H1 (cell line): ENCODE measurements around the gene LIN28B. TPM values are rescaled to one million over a fixed set of nuclear protein-coding genes. Genes with fewer than 3 reads are reported as not detected.

ENCODE experiments used
- CTCF ChIA-PET: fragments of 300-600 bp; sonication (Branson Sonifier 250); formaldehyde crosslinking; loops from one replicate; lab custom pipeline; 2021; ENCODE audit not compliant: partially characterized antibody; lab: Charles Lee
- POLR2A ChIA-PET: fragments of 300-600 bp; sonication (Branson Sonifier 250); formaldehyde crosslinking; loops from one replicate; lab custom pipeline; 2021; ENCODE audit warnings: inconsistent platforms; ENCODE audit not compliant: partially characterized antibody; lab: Charles Lee
- DNase-seq, 2 experiments: peaks; one replicate each; pipeline versions ENCODE4 v3.0.0 to v3.0.0-alpha.2; 2010 to 2022; ENCODE audit warnings: low spot score in 2 of 2, low read depth in 1 of 2, mixed read lengths in 1 of 2
- FAIRE-seq: peaks from 2 replicates; lab custom pipeline; 2011; peaks lifted over from hg19 to GRCh38; lab: Jason Lieb, UNC
- H2AFZ ChIP-seq: 2 replicates; pipeline ENCODE4 v1.8.1; 2012; ENCODE audit warnings: low read length, inconsistent platforms
- H2AK5ac ChIP-seq: 2 replicates; pipeline ENCODE4 v1.6.1; 2013; ENCODE audit warnings: low read depth, low read length
- H2BK120ac ChIP-seq: replicated peaks from 2 replicates; pipeline ENCODE3; 2013; ENCODE audit warnings: low read depth, low read length, inconsistent platforms
- H2BK12ac ChIP-seq: 2 replicates; pipeline ENCODE4 v1.6.1; 2013; ENCODE audit warnings: low read depth, low read length
- H2BK15ac ChIP-seq: 2 replicates; pipeline ENCODE4 v1.6.1; 2013; ENCODE audit warnings: low read length
- H2BK20ac ChIP-seq: 2 replicates; pipeline ENCODE4 v1.6.1; 2013; ENCODE audit warnings: low read length
- H2BK5ac ChIP-seq: 2 replicates; pipeline ENCODE4 v1.6.1; 2013; ENCODE audit warnings: low read depth, low read length
- H3K14ac ChIP-seq: 2 replicates; pipeline ENCODE4 v1.6.1; 2013; ENCODE audit warnings: inconsistent platforms; ENCODE audit not compliant: insufficient read length
- H3K18ac ChIP-seq: 2 replicates; pipeline ENCODE4 v1.6.1; 2013; ENCODE audit warnings: low read length; ENCODE audit errors: extremely low read depth
- H3K23ac ChIP-seq: 2 replicates; pipeline ENCODE4 v1.6.1; 2013; ENCODE audit warnings: inconsistent platforms; ENCODE audit not compliant: insufficient read length
- H3K23me2 ChIP-seq: 2 replicates; pipeline ENCODE4 v1.6.1; 2013; ENCODE audit warnings: low read depth, low read length
- H3K27ac ChIP-seq: 2 replicates; pipeline ENCODE4 v1.6.1; 2011; ENCODE audit warnings: low read depth, low read length, inconsistent platforms
- H3K27me3 ChIP-seq, 4 experiments: replicated peaks in 1 of 4; 1 replicate in 1 of 4; 2 replicates in 3 of 4; pipeline versions ENCODE4 v1.6.1 to v1.8.1; 2011 to 2013; ENCODE audit warnings: low read length in 3 of 4, mild to moderate bottlenecking in 3 of 4, inconsistent platforms in 2 of 4, mixed read lengths in 2 of 4, moderate library complexity in 1 of 4; ENCODE audit not compliant: control insufficient read depth in 3 of 4, insufficient read depth in 3 of 4; ENCODE audit errors: extremely low read depth in 1 of 4
- H3K36me3 ChIP-seq, 4 experiments: 2 replicates each; pipeline versions ENCODE4 v1.6.1 to v1.8.1; 2011 to 2013; ENCODE audit warnings: mild to moderate bottlenecking in 4 of 4, low read length in 3 of 4, moderate library complexity in 2 of 4, control low read depth in 1 of 4, inconsistent platforms in 1 of 4; ENCODE audit not compliant: insufficient read depth in 4 of 4, control insufficient read depth in 2 of 4
- H3K4ac ChIP-seq: replicated peaks from 2 replicates; pipeline ENCODE3; 2013; ENCODE audit warnings: low read length, low read depth, mixed read lengths, inconsistent platforms; ENCODE audit not compliant: insufficient read length
- H3K4me1 ChIP-seq, 4 experiments: replicated peaks in 1 of 4; 1 replicate in 1 of 4; 2 replicates in 3 of 4; pipeline versions ENCODE4 v1.6.1 to v1.8.1; 2011 to 2013; ENCODE audit warnings: low read length in 3 of 4, inconsistent platforms in 2 of 4, mixed read lengths in 1 of 4; ENCODE audit not compliant: insufficient read depth in 4 of 4, control insufficient read depth in 3 of 4
- H3K4me2 ChIP-seq, 2 experiments: 2 replicates each; pipeline versions ENCODE4 v1.6.1 to v1.8.1; 2011 to 2013; ENCODE audit warnings: low read depth in 2 of 2, low read length in 2 of 2, control low read depth in 1 of 2, inconsistent platforms in 1 of 2, mild to moderate bottlenecking in 1 of 2; ENCODE audit not compliant: insufficient read depth in 1 of 2
- H3K4me3 ChIP-seq, 4 experiments: fragments of 200-600, 300-600 bp in 1 of 4; sonication (generic), shearing (Covaris generic), sonication (Bioruptor Twin) in 1 of 4; 2 replicates each; pipeline versions ENCODE4 v1.5.1 to v1.8.1; 2011 to 2016; ENCODE audit warnings: low read length in 4 of 4, low read depth in 3 of 4, control low read depth in 2 of 4, inconsistent platforms in 2 of 4, mild to moderate bottlenecking in 2 of 4, mixed read lengths in 1 of 4, moderate library complexity in 1 of 4; ENCODE audit not compliant: insufficient read depth in 2 of 4; ENCODE audit errors: extremely low read depth in 1 of 4
- H3K56ac ChIP-seq: replicated peaks from 2 replicates; pipeline ENCODE3; 2013; ENCODE audit warnings: low read depth, mild to moderate bottlenecking, mixed read lengths, low read length, inconsistent platforms; ENCODE audit not compliant: insufficient read length
- H3K79me1 ChIP-seq: 2 replicates; pipeline ENCODE4 v1.6.1; 2013; ENCODE audit warnings: low read depth, low read length, control low read depth
- H3K79me2 ChIP-seq, 2 experiments: 2 replicates each; pipeline versions ENCODE4 v1.6.1 to v1.8.1; 2012 to 2013; ENCODE audit warnings: low read length in 2 of 2, mild to moderate bottlenecking in 2 of 2, inconsistent platforms in 1 of 2; ENCODE audit not compliant: insufficient read depth in 2 of 2, control insufficient read depth in 1 of 2
- H3K9ac ChIP-seq, 4 experiments: replicated peaks in 1 of 4; 1 replicate in 1 of 4; 2 replicates in 3 of 4; pipeline versions ENCODE4 v1.6.1 to v1.8.1; 2011 to 2013; ENCODE audit warnings: low read depth in 3 of 4, low read length in 3 of 4, control low read depth in 2 of 4, mild to moderate bottlenecking in 2 of 4, moderate library complexity in 2 of 4, inconsistent platforms in 1 of 4; ENCODE audit errors: extremely low read depth in 1 of 4
- H3K9me3 ChIP-seq, 2 experiments: 2 replicates each; pipeline versions ENCODE4 v1.6.1 to v1.8.1; 2012 to 2013; ENCODE audit warnings: mild to moderate bottlenecking in 2 of 2, moderate library complexity in 2 of 2, control low read depth in 1 of 2, inconsistent platforms in 1 of 2, low read depth in 1 of 2, low read length in 1 of 2, mixed read lengths in 1 of 2; ENCODE audit not compliant: insufficient read depth in 2 of 2
- H4K20me1 ChIP-seq, 2 experiments: replicated peaks in 1 of 2; 2 replicates each; pipeline versions ENCODE3 to v1.8.1; 2011 to 2013; ENCODE audit warnings: inconsistent platforms in 2 of 2, low read length in 2 of 2, mild to moderate bottlenecking in 1 of 2; ENCODE audit not compliant: insufficient read depth in 2 of 2, control insufficient read depth in 1 of 2
- H4K5ac ChIP-seq: 2 replicates; pipeline ENCODE4 v1.6.1; 2013; ENCODE audit warnings: low read length, low read depth, mixed read lengths, inconsistent platforms; ENCODE audit not compliant: insufficient read length
- H4K8ac ChIP-seq: 2 replicates; pipeline ENCODE4 v1.8.0; 2013; ENCODE audit warnings: mild to moderate bottlenecking, moderate library complexity, low read length, inconsistent platforms; ENCODE audit not compliant: insufficient read depth; ENCODE audit errors: extremely low read depth
- H4K91ac ChIP-seq: replicated peaks from 2 replicates; pipeline ENCODE3; 2013; ENCODE audit warnings: low read length, mixed read lengths, inconsistent platforms; ENCODE audit not compliant: insufficient read length
- ASH2L ChIP-seq: fragments of 200-600, 300-600 bp; sonication (generic); IDR thresholded peaks from one replicate; pipeline ENCODE4 v1.7.1; 2017; ENCODE audit warnings: low read length
- BRCA1 ChIP-seq: IDR thresholded peaks from 2 replicates; pipeline ENCODE4 v1.6.1; 2012; ENCODE audit warnings: low read depth, low read length, improper control_type of control experiment
- CHD1 ChIP-seq: IDR thresholded peaks from 2 replicates; pipeline ENCODE4 v1.6.1; 2012; ENCODE audit warnings: low read depth, low read length, improper control_type of control experiment
- GTF2F1 ChIP-seq: IDR thresholded peaks from 2 replicates; pipeline ENCODE4 v1.6.1; 2012; ENCODE audit warnings: low read depth, low read length, improper control_type of control experiment, borderline replicate concordance
- PHF8 ChIP-seq: fragments of 200-600 bp; sonication (generic); conservative IDR thresholded peaks from 2 replicates; pipeline ENCODE4 v1.7.1; 2012; ENCODE audit warnings: low read depth, mild to moderate bottlenecking, inconsistent platforms, low read length, moderate library complexity
- RXRA ChIP-seq: IDR thresholded peaks from 2 replicates; pipeline ENCODE4 v1.6.1; 2011; ENCODE audit warnings: low read depth, mild to moderate bottlenecking, low read length, moderate library complexity; ENCODE audit not compliant: insufficient read depth
- SIN3A ChIP-seq, 2 experiments: IDR thresholded peaks in 1 of 2; conservative IDR thresholded peaks in 1 of 2; 2 replicates each; pipeline ENCODE4 v1.6.1; 2011 to 2012; ENCODE audit warnings: low read length in 2 of 2, improper control_type of control experiment in 1 of 2, low read depth in 1 of 2, mild to moderate bottlenecking in 1 of 2
- SRF ChIP-seq: IDR thresholded peaks from 2 replicates; pipeline ENCODE4 v1.6.1; 2011; ENCODE audit warnings: mild to moderate bottlenecking, low read depth, low read length, moderate library complexity
- TAF1 ChIP-seq: IDR thresholded peaks from 2 replicates; pipeline ENCODE4 v1.6.1; 2011; ENCODE audit warnings: mild to moderate bottlenecking, low read depth, low read length
- WGBS, 2 experiments: shearing (Covaris generic) in 1 of 2; methylation state at CpG; one replicate each; pipeline versions ENCODE4 v1.1.6 to v1.1.7; 2013 to 2015; ENCODE audit warnings: low lambda C conversion rate in 2 of 2, mixed read lengths in 2 of 2, inconsistent platforms in 1 of 2, low coverage in 1 of 2, missing lambda C conversion rate in 1 of 2; ENCODE audit not compliant: insufficient replicate concordance in 2 of 2, insufficient coverage in 1 of 2, insufficient read length in 1 of 2; ENCODE audit errors: extremely low coverage in 1 of 2, missing lambda C conversion rate in 1 of 2; 5-methylcytosine and 5-hydroxymethylcytosine counted together
- polyA plus RNA-seq, 7 experiments: library from polyadenylated mRNA; depleted of rRNA in 3 of 7; stranded (reverse) in 5 of 7; unstranded in 2 of 7; fragments of >200 nt in 5 of 7; fragments of 200-250 nt in 2 of 7; gene quantifications; 1 replicate in 5 of 7; 2 replicates in 1 of 7; 4 replicates in 1 of 7; pipeline versions ENCODE4 v1.2.1 to v1.2.3, GENCODE V29; 2011 to 2013; ENCODE audit warnings: missing spikeins in 2 of 7, mixed read lengths in 2 of 7
- total RNA-seq: library from RNA; stranded (reverse); fragmentation: NEBNext Ultra II Directional; extraction: Animal tissue kit (Norgen Biotek cat#: 25700); gene quantifications from 2 replicates; pipeline ENCODE4 v1.2.1, GENCODE V29; 2021

LIN28B gene
- total and polyA plus RNA-seq, 2 of the 8 experiments (the other 6 are each of a cell fraction or from before 2014, with no cell fraction given) = 27.4 to 94.7 TPM

DNA sequence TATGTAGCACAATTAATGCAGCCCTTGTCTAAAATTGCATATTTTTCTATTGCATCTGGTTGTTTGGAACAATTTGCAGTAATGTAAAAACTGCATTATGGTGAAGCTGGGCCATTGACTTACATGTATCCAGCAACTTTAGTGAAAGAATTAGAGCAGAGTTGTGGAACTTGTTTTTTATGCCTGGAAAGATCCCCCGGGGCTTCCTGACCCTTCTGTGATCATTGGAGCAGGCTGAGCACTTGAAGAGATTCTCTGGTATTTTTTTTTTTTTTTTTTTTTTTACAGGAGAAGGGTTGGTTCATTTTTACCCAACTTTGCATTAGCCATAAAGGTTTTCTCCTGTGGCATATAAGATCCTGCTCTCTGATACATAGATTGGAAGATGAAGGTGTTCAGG, 45.0 kb downstream of the LIN28B start:
- no peak overlapping the region for H4K5ac ChIP-seq
- H2BK15ac ChIP-seq = no peak overlapping the region
- no peak overlapping the region for H4K8ac ChIP-seq
- peaks cover 0 to 84% of the 10 kb centered on the region in 2 experiments; a peak in 2 of 4 replicates for H3K79me2 ChIP-seq
- H2AK5ac ChIP-seq = no peak overlapping the region
- no peak overlapping the region for H2BK5ac ChIP-seq
- WGBS, 2 experiments = 75% methylated on average over 1 of the region's 1 CpG; no CpG with 5 or more reads in 1 of the 2 experiments
- H4K20me1 ChIP-seq = peaks cover 2 to 4% of the 10 kb centered on the region in 2 experiments
- no peak overlapping the region for H2BK120ac ChIP-seq
- peaks cover 2% of the 10 kb centered on the region; the same call in 1 of the 2 replicates for H3K79me1 ChIP-seq
- no peak overlapping the region for H2BK20ac ChIP-seq
- H3K27me3 ChIP-seq = no peaks in the 10 kb centered on the region
- peaks cover 0 to 10% (median 0%) of the 10 kb centered on the region in 4 experiments; a peak in 1 of 8 replicates for H3K36me3 ChIP-seq
- no peak overlapping the region for H2BK12ac ChIP-seq
- H3K23ac ChIP-seq = no peak overlapping the region
- no peak overlapping the region for H3K4ac ChIP-seq
- H3K18ac ChIP-seq = no peak overlapping the region
- H3K23me2 ChIP-seq = no peaks in the 10 kb centered on the region
- ChIA-PET CTCF (interaction anchor here (1.7 kb wide), 1 partner anchor 16 kb away, joined by 3 read pairs; no protein-coding TSS in a partner anchor), POLR2A (interaction anchor here (0.8 to 7.6 kb wide), 13 partner anchors 8 to 62 kb away, joined by 3 to 41 read pairs (median 4); partner anchors contain the start of gene LIN28B)
- H3K9ac ChIP-seq = no peak overlapping the region
- TF ChIP-seq BRCA1 (no peak), SRF (no peak), RXRA (no peak), CHD1 (no peak), GTF2F1 (no peak), SIN3A (conservative IDR thresholded peaks at IDR 0.05 in 1 of 2, IDR thresholded peaks at IDR 0.05 in 1 of 2; ENCODE audit: low read depth in 1 of 2, low read length in 2 of 2) (no peak), TAF1 (no peak), PHF8 (no peak), ASH2L (no peak)
- H3K9me3 ChIP-seq = no peaks in the 10 kb centered on the region
- H3K27ac ChIP-seq = no peak overlapping the region
- FAIRE-seq (no peak), DNase-seq (no peak)
- H3K4me2 ChIP-seq = no peak overlapping the region
- no peak overlapping the region for H3K56ac ChIP-seq
- no peak overlapping the region for H3K4me3 ChIP-seq
- no peaks in the 10 kb centered on the region; a peak in 3 of 7 replicates for H3K4me1 ChIP-seq
- no peak overlapping the region for H2AFZ ChIP-seq
- H4K91ac ChIP-seq = no peak overlapping the region
- H3K14ac ChIP-seq = no peak overlapping the region
